Measurements from ENCODE around the gene COL1A2.

COL1A2 gene

GRCh38 chr7:94411188-94411466, 16.4 kb downstream of the COL1A2 start:
- DNase-seq (ENCODE audit: low spot score): no peak

- no peak for DNase-seq (ENCODE audit: low spot score)
These were observed 18.1 kb downstream of the COL1A2 start for GRCh38 chr7:94412762-94413322.

- DNase-seq (ENCODE audit: low spot score): no peak
These were observed 19.8 kb downstream of the COL1A2 start for GRCh38 chr7:94414481-94414880.

GRCh38 chr7:94414980-94415379, 20.3 kb downstream of the COL1A2 start:
- no peak for DNase-seq (ENCODE audit: low spot score)

- no peak for DNase-seq (ENCODE audit: low spot score)
These were observed 22.6 kb downstream of the COL1A2 start for GRCh38 chr7:94417306-94417705.

- DNase-seq (ENCODE audit: low spot score): no peak
These were observed 23.2 kb downstream of the COL1A2 start for GRCh38 chr7:94417901-94418300.

- DNase-seq (ENCODE audit: low spot score): no peak
These were observed 24.2 kb downstream of the COL1A2 start for GRCh38 chr7:94418851-94419250.

- DNase-seq (ENCODE audit: low spot score): no peak
These were observed 25.6 kb downstream of the COL1A2 start for GRCh38 chr7:94420328-94420727.

GRCh38 chr7:94421681-94422080, 27.0 kb downstream of the COL1A2 start:
- DNase-seq (ENCODE audit: low spot score): no peak

GRCh38 chr7:94422136-94422535, 27.4 kb downstream of the COL1A2 start:
- no peak for DNase-seq (ENCODE audit: low spot score)

GRCh38 chr7:94422827-94423460, 28.2 kb downstream of the COL1A2 start:
- DNase-seq (ENCODE audit: low spot score): no peak

GRCh38 chr7:94423863-94424735, 29.4 kb downstream of the COL1A2 start:
- no peak for DNase-seq (ENCODE audit: low spot score)

- no peak for DNase-seq (ENCODE audit: low spot score)
These were observed 30.9 kb downstream of the COL1A2 start for GRCh38 chr7:94425546-94425945.

- no peak for DNase-seq (ENCODE audit: low spot score)
These were observed 32.5 kb downstream of the COL1A2 start for GRCh38 chr7:94426980-94427875.

GRCh38 chr7:94429153-94429552, 34.5 kb downstream of the COL1A2 start:
- DNase-seq (ENCODE audit: low spot score): no peak

GRCh38 chr7:94431176-94431575, 36.5 kb downstream of the COL1A2 start:
- DNase-seq (ENCODE audit: low spot score): no peak

- no peak for DNase-seq (ENCODE audit: low spot score)
These were observed 37.1 kb downstream of the COL1A2 start for GRCh38 chr7:94431619-94432280.

- no peak for DNase-seq (ENCODE audit: low spot score)
These were observed 37.6 kb downstream of the COL1A2 start for GRCh38 chr7:94432281-94432670.

GRCh38 chr7:94432817-94433216, 38.1 kb downstream of the COL1A2 start:
- DNase-seq (ENCODE audit: low spot score): no peak

GRCh38 chr7:94433224-94433623, 38.5 kb downstream of the COL1A2 start:
- no peak for DNase-seq (ENCODE audit: low spot score)

GRCh38 chr7:94434042-94434441, 39.3 kb downstream of the COL1A2 start:
- no peak for DNase-seq (ENCODE audit: low spot score)

Data from CD4-positive, alpha-beta T cell treated with Interleukin-2 at 100 ng/mL for 4 hours (primary cell).